Measurements from ENCODE around the gene UBR4. TPM values are rescaled to one million over a fixed set of nuclear protein-coding genes. Genes with fewer than 3 reads are reported as not detected.

UBR4 gene
- total RNA-seq, 1 experiment from 2014 or later: 107 TPM

DNA sequence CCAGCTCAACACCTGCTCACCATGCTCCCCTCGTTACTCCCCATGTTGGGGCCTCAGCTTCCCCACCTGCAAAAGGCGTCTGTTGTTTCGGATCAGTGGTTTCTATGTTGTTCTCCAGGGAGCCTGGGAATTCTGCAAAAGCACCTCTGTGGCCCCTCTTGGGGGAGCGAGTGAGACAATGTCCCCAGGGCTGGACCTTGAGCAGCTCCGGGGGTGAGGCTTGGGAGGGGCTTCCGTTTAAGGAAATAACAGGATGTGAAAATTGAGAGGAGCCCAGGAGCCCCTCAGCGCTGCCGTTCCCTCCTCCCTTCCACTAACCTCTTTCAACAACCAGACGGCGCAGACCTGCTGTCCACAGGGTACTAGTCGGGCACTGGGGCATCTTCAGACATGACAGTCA, 155.1 kb downstream of the UBR4 start:
- BruUV-seq (replicated peaks): no TSS peak
- no peaks in the 10 kb centered on the region for H4K20me1 ChIP-seq (ENCODE audit: insufficient read depth)

More for the DNA sequence above, 155.1 kb downstream of the UBR4 start:
- ChIA-PET CTCF (no interaction called here), POLR2A (no interaction called here), RAD21 (ENCODE audit: low non-redundant PET in 1 of 2, low total read pairs in 2 of 2, uncharacterized antibody in 2 of 2, unreplicated experiment in 2 of 2) (no interaction called here)
- Histone ChIP-seq H3K9ac (ENCODE audit: low read length) (no peak overlapping the region), H3K36me3 (ENCODE audit: control insufficient read depth in 1 of 2, insufficient read depth in 2 of 2, low read length in 2 of 2) (no peaks in the 10 kb centered on the region), H3K9me3 (ENCODE audit: control insufficient read depth in 1 of 2, insufficient read depth in 1 of 2, low read depth in 1 of 2, low read length in 2 of 2) (no peaks in the 10 kb centered on the region), H3K4me1 (ENCODE audit: control insufficient read depth in 1 of 2, insufficient read depth in 2 of 2, low read length in 2 of 2) (peaks cover 4 to 35% of the 10 kb centered on the region in 2 experiments; a peak in 3 of 4 replicates), H3K4me2 (ENCODE audit: low read length) (no peak overlapping the region), H3K27me3 (ENCODE audit: insufficient read depth, low read length) (no peaks in the 10 kb centered on the region), H3K79me2 (ENCODE audit: insufficient read depth, low read length) (no peaks in the 10 kb centered on the region), H3K27ac (ENCODE audit: low read depth, low read length) (no peak overlapping the region), H3K9me2 (ENCODE audit: insufficient read depth) (no peaks in the 10 kb centered on the region), H3K4me3 (replicated peaks in 1 of 2; ENCODE audit: low read depth in 1 of 2, low read length in 2 of 2) (no peak overlapping the region), H2AFZ (ENCODE audit: low read depth, low read length, poor library complexity, severe bottlenecking) (no peak overlapping the region)
- intact Hi-C loops (cut with micrococcal nuclease): no loop called here
- no peak for ATAC-seq
- TF ChIP-seq POLR2AphosphoS5 (IDR thresholded peaks at IDR 0.05; ENCODE audit: low read depth, low read length) (no peak), REST (IDR thresholded peaks at IDR 0.05; ENCODE audit: low read depth) (no peak), TCF7L2 (IDR thresholded peaks at IDR 0.05; ENCODE audit: borderline replicate concordance, extremely low read depth, insufficient read depth, insufficient read length) (no peak), EZH2phosphoT487 (IDR thresholded peaks at IDR 0.05; ENCODE audit: borderline replicate concordance) (no peak), SRF (IDR thresholded peaks at IDR 0.05; ENCODE audit: low read depth) (no peak)
- no peak for DNase-seq (ENCODE audit: low read depth, low spot score)

Measured in HCT116 (cell line).